ENCODE data around the gene GRM7. TPM values are rescaled to one million over a fixed set of nuclear protein-coding genes. Genes with fewer than 3 reads are reported as not detected.

GRM7 gene
- total RNA-seq, 1 experiment from 2014 or later = 0.28 TPM

DNA sequence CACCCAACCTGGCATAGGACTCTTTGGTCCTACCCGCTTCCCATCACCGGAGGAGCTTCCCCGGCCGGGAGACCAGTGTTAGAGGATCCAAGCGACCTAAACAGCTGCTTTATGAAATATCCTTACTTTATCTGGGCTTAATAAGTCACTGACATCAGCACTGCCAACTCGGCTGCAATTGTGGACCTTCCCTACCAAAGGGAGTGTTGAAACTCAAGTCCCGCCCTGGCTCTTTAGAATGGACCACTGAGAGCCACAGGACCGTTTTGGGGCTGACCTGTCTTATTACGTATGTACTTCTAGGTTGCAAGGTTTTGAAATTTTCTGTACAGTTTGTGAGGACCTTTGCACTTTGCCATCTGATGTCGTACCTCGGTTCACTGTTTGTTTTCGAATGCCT lies 879.5 kb downstream of the GRM7 start:
- no peak overlapping the region for H2AFZ ChIP-seq (ENCODE audit: low read length)
- no peak overlapping the region for H3K27ac Mint-ChIP-seq
- no peaks in the 10 kb centered on the region for H3K79me2 ChIP-seq (ENCODE audit: insufficient read depth, low read length)
- H3K4me1 ChIP-seq (ENCODE audit: insufficient read depth, low read length) = no peaks in the 10 kb centered on the region
- no peak overlapping the region for H4K8ac ChIP-seq (replicated peaks; ENCODE audit: insufficient read length, low read depth, low read length)
- H3T11ph ChIP-seq (ENCODE audit: low read length) = no peak overlapping the region
- H4K91ac ChIP-seq (ENCODE audit: insufficient read length, low read depth, low read length) = no peak overlapping the region
- no peaks in the 10 kb centered on the region for H3K36me3 Mint-ChIP-seq (ENCODE audit: insufficient read depth in 1 of 3, low read depth in 3 of 3)
- no peak overlapping the region for H2BK5ac ChIP-seq (ENCODE audit: insufficient read length, low read length)
- H4K5ac ChIP-seq (ENCODE audit: insufficient read length, low read depth, low read length) = no peak overlapping the region
- no peaks in the 10 kb centered on the region for H3K79me1 ChIP-seq (ENCODE audit: insufficient read depth, low read depth, low read length, poor library complexity, severe bottlenecking)
- no peak overlapping the region for H2BK12ac ChIP-seq (ENCODE audit: insufficient read length, low read depth, low read length)
- no peak overlapping the region for H2BK20ac ChIP-seq (ENCODE audit: low read depth, low read length, poor library complexity, severe bottlenecking)
- no peak for DNase-seq
- no peak overlapping the region for H3K9ac ChIP-seq (ENCODE audit: extremely low read depth, insufficient read length, low read length)
- H3K27me3 Mint-ChIP-seq (ENCODE audit: low read depth) = no peaks in the 10 kb centered on the region
- H3K9me3 ChIP-seq (ENCODE audit: control insufficient read depth, low read depth, low read length) = no peaks in the 10 kb centered on the region
- H2BK15ac ChIP-seq (ENCODE audit: low read depth, low read length) = no peak overlapping the region
- H3K14ac ChIP-seq (ENCODE audit: insufficient read depth, low read length) = no peak overlapping the region
- H4K20me1 ChIP-seq (ENCODE audit: control insufficient read depth, insufficient read depth, insufficient read length) = no peaks in the 10 kb centered on the region
- no peak overlapping the region for H3K18ac ChIP-seq (ENCODE audit: insufficient read length, low read depth, low read length)
- H3K27me3 ChIP-seq (ENCODE audit: insufficient read depth, low read length) = no peaks in the 10 kb centered on the region
- H3K4me3 Mint-ChIP-seq = no peak overlapping the region
- no CpG with 5 or more reads among the region's 12 CpGs for WGBS (ENCODE audit: extremely low coverage, insufficient read length, low lambda C conversion rate)
- no peaks in the 10 kb centered on the region for H3K23me2 ChIP-seq (ENCODE audit: insufficient read length, low read depth, low read length, poor library complexity, severe bottlenecking)
- H3K56ac ChIP-seq (ENCODE audit: insufficient read length, low read depth, low read length) = no peak overlapping the region
- H3K27ac ChIP-seq (ENCODE audit: insufficient read length, low read depth, low read length) = no peak overlapping the region
- H2BK120ac ChIP-seq (ENCODE audit: low read depth, low read length, poor library complexity, severe bottlenecking) = no peak overlapping the region
- H3K4me2 ChIP-seq (ENCODE audit: insufficient read depth, insufficient read length, low read length) = no peak overlapping the region
- H3K23ac ChIP-seq (ENCODE audit: insufficient read length, low read depth, low read length) = no peak overlapping the region
- TF ChIP-seq, protein P1, sequence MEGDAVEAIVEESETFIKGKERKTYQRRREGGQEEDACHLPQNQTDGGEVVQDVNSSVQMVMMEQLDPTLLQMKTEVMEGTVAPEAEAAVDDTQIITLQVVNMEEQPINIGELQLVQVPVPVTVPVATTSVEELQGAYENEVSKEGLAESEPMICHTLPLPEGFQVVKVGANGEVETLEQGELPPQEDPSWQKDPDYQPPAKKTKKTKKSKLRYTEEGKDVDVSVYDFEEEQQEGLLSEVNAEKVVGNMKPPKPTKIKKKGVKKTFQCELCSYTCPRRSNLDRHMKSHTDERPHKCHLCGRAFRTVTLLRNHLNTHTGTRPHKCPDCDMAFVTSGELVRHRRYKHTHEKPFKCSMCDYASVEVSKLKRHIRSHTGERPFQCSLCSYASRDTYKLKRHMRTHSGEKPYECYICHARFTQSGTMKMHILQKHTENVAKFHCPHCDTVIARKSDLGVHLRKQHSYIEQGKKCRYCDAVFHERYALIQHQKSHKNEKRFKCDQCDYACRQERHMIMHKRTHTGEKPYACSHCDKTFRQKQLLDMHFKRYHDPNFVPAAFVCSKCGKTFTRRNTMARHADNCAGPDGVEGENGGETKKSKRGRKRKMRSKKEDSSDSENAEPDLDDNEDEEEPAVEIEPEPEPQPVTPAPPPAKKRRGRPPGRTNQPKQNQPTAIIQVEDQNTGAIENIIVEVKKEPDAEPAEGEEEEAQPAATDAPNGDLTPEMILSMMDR (conservative IDR thresholded peaks at IDR 0.05) = no peak
- no peak overlapping the region for H2AK5ac ChIP-seq (ENCODE audit: insufficient read length, low read length)
- H3K4ac ChIP-seq (ENCODE audit: low read depth, low read length) = no peak overlapping the region
- no peaks in the 10 kb centered on the region for H3K4me1 Mint-ChIP-seq
- no peaks in the 10 kb centered on the region for H3K9me3 Mint-ChIP-seq
